Stimulated activated memory B cell treated with anti-CD40 and anti-IgM and Interleukin-4, amounts not matched to agents 10 μg/mL and 1 μg/mL and 100 μg/mL, for 72 hours (primary cell): ENCODE data around the gene TUBGCP2.

ENCODE experiments used
- ATAC-seq: fragments of 150-1000 bp; cut with Tn5 transposase; 2 replicates; pipeline ENCODE4 v1.10.0; 2021
- H3K27ac Mint-ChIP-seq: one replicate; pipeline ENCODE4 v1.8.0; 2022; ENCODE audit warnings: mild to moderate bottlenecking, mixed read lengths
- H3K27me3 Mint-ChIP-seq: one replicate; pipeline ENCODE4 v1.8.0; 2022; ENCODE audit warnings: mixed read lengths
- H3K36me3 Mint-ChIP-seq: one replicate; pipeline ENCODE4 v1.8.0; 2022; ENCODE audit warnings: mixed read lengths
- H3K4me1 Mint-ChIP-seq: one replicate; pipeline ENCODE4 v1.8.0; 2022; ENCODE audit warnings: mixed read lengths
- H3K4me3 Mint-ChIP-seq: one replicate; pipeline ENCODE4 v1.8.0; 2022; ENCODE audit warnings: mild to moderate bottlenecking, moderate library complexity, mixed read lengths
- H3K9me3 Mint-ChIP-seq: one replicate; pipeline ENCODE4 v1.8.0; 2022; ENCODE audit warnings: mixed read lengths

Gene TUBGCP2

GRCh38 chr10:133249975-133250754 is 58.5 kb downstream of the TUBGCP2 start:
- H3K27ac Mint-ChIP-seq: no peak overlapping the region
- no peak for ATAC-seq
- no peak overlapping the region for H3K4me3 Mint-ChIP-seq
- peaks cover 6% of the 10 kb centered on the region for H3K4me1 Mint-ChIP-seq
- no peaks in the 10 kb centered on the region for H3K36me3 Mint-ChIP-seq
- peaks cover 38% of the 10 kb centered on the region for H3K27me3 Mint-ChIP-seq
- H3K9me3 Mint-ChIP-seq: no peaks in the 10 kb centered on the region

- Mint-ChIP-seq H3K27me3 (peaks cover 38% of the 10 kb centered on the region), H3K4me1 (peaks cover 6% of the 10 kb centered on the region), H3K27ac (no peak overlapping the region), H3K36me3 (no peaks in the 10 kb centered on the region), H3K9me3 (no peaks in the 10 kb centered on the region), H3K4me3 (no peak overlapping the region)
- ATAC-seq: no peak
These were observed 59.4 kb downstream of the TUBGCP2 start for GRCh38 chr10:133249094-133249780.

DNA sequence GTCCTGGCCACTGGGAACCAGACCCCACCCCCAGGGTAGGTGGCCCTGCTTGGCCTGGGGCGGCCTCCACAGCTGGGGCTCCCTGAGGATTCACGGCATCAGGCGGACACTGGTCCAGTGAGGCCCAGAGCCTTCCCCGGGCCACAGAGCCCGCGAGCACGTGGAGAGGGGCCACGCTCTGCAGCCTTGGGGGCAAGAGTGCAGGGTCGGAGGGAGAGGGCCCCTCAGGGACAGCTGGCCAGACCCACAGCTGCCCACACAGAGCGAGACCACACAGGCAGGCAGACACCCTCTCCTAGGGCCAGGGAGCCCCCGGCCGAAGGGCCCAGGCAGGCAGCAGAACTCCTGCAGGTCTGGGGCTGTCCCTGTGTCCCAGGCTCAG is 60.3 kb downstream of the TUBGCP2 start:
- ATAC-seq: no peak
- H3K27ac Mint-ChIP-seq: no peak overlapping the region
- H3K27me3 Mint-ChIP-seq: peaks cover 38% of the 10 kb centered on the region
- no peaks in the 10 kb centered on the region for H3K9me3 Mint-ChIP-seq
- no peak overlapping the region for H3K4me3 Mint-ChIP-seq
- H3K4me1 Mint-ChIP-seq: peaks cover 6% of the 10 kb centered on the region
- H3K36me3 Mint-ChIP-seq: no peaks in the 10 kb centered on the region

GRCh38 chr10:133247681-133248333 is 60.9 kb downstream of the TUBGCP2 start:
- peaks cover 38% of the 10 kb centered on the region for H3K27me3 Mint-ChIP-seq
- H3K36me3 Mint-ChIP-seq: no peaks in the 10 kb centered on the region
- H3K4me3 Mint-ChIP-seq: no peak overlapping the region
- H3K4me1 Mint-ChIP-seq: peaks cover 11% of the 10 kb centered on the region
- ATAC-seq: no peak
- no peaks in the 10 kb centered on the region for H3K9me3 Mint-ChIP-seq
- no peak overlapping the region for H3K27ac Mint-ChIP-seq

- no peaks in the 10 kb centered on the region for H3K9me3 Mint-ChIP-seq
- H3K4me1 Mint-ChIP-seq: peaks cover 26% of the 10 kb centered on the region
- peaks cover 38% of the 10 kb centered on the region for H3K27me3 Mint-ChIP-seq
- ATAC-seq: no peak
- H3K4me3 Mint-ChIP-seq: no peak overlapping the region
- no peaks in the 10 kb centered on the region for H3K36me3 Mint-ChIP-seq
- no peak overlapping the region for H3K27ac Mint-ChIP-seq
These were observed 62.4 kb downstream of the TUBGCP2 start for GRCh38 chr10:133246236-133246626.

DNA sequence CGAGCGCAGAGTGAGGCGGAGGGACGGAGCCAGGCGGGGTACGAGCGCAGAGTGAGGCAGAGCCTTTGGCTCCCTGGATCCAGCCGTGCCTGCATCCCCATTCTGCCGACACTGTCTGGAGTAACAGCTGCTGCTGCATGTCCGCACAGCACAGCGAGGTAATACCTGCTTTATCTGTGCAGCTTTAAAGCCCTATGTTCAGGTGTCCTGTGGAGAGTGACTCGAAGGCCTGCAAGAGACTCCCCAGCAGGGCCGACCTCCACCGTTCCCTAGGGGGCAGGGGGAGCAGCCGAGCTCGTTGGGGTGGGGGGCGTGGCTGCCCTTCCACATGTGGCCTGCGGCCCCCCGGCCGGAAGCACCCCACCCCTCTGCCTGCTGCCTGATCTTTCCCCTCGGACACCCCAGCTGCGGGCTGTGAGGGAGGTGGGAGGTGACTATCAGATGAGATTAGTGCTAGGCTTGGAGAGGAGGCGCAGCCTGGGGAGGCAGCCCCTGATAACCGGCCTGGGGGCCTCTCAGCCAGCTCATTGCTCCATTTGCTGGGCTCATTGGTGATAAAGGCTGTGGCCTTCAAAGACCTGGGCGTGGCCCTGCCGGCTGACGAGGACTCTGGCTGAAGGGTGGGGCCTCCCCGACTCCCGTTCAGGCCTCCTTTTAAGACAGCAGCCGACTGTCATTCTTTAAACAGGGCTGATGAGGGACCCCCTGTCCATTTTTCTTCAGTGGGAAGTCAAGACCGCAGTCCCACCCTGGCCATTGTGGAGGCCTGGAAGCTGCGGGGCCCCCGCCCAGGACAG is 63.0 kb downstream of the TUBGCP2 start:
- Mint-ChIP-seq H3K9me3 (no peaks in the 10 kb centered on the region), H3K27ac (no peak overlapping the region), H3K4me1 (peaks cover 32% of the 10 kb centered on the region), H3K4me3 (no peak overlapping the region), H3K36me3 (no peaks in the 10 kb centered on the region), H3K27me3 (peaks cover 34% of the 10 kb centered on the region)
- no peak for ATAC-seq

- ATAC-seq: no peak
- Mint-ChIP-seq H3K36me3 (no peaks in the 10 kb centered on the region), H3K4me3 (no peak overlapping the region), H3K27me3 (peaks cover 28% of the 10 kb centered on the region), H3K4me1 (peaks cover 46% of the 10 kb centered on the region), H3K27ac (no peak overlapping the region), H3K9me3 (no peaks in the 10 kb centered on the region)
These were observed 65.1 kb downstream of the TUBGCP2 start for GRCh38 chr10:133243593-133243992.

DNA sequence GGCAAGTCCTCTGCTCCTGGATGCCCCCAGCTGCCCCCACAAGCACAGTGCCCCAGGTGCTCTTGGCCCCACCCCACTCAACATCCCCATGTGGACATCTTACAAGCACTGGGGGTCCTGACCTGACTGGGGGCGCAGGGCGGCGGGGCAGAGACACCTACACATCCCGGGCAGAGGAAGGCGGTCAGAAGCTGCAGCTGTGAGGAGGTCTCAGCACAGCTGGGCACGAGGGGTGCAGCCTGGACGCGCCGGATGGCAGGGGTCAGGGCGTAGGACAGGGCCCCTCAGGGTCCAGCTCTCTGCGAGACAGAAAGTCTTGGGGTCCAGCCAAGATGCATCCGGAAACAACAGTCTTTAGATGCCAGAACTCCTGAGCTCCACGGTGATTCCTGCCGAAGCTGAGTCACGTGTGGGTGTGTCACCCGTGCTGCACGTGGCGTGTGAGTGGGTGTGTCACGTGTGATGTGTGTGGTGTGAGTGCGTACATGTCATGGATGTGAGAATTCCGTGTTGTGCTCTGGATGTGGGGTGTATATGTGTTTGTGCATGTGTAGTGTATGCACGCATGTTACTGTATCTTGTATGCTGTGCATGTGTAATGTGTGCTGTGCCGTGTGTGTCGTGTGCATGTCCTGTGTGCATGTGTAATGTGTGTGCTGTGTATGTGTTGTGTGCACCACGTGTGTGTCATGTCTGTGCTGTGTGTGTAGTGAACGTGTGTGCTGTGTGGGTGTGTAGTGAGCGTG is 65.9 kb downstream of the TUBGCP2 start:
- H3K4me3 Mint-ChIP-seq: peak overlapping the region; percentile 45
- H3K4me1 Mint-ChIP-seq: peaks cover 46% of the 10 kb centered on the region
- no peak for ATAC-seq
- peaks cover 32% of the 10 kb centered on the region for H3K27me3 Mint-ChIP-seq
- H3K9me3 Mint-ChIP-seq: no peaks in the 10 kb centered on the region
- H3K27ac Mint-ChIP-seq: no peak overlapping the region
- no peaks in the 10 kb centered on the region for H3K36me3 Mint-ChIP-seq

GRCh38 chr10:133241501-133242205 is 67.0 kb downstream of the TUBGCP2 start:
- Mint-ChIP-seq H3K27ac (peak overlapping the region; percentile 6), H3K27me3 (peaks cover 30% of the 10 kb centered on the region), H3K4me1 (peaks cover 47% of the 10 kb centered on the region), H3K9me3 (no peaks in the 10 kb centered on the region), H3K36me3 (no peaks in the 10 kb centered on the region), H3K4me3 (peak overlapping the region; percentile 57)
- ATAC-seq: peak; percentile 54

- peaks cover 58% of the 10 kb centered on the region for H3K4me1 Mint-ChIP-seq
- peaks cover 42% of the 10 kb centered on the region for H3K27me3 Mint-ChIP-seq
- no peak for ATAC-seq
- H3K4me3 Mint-ChIP-seq: no peak overlapping the region
- H3K9me3 Mint-ChIP-seq: no peaks in the 10 kb centered on the region
- H3K27ac Mint-ChIP-seq: no peak overlapping the region
- H3K36me3 Mint-ChIP-seq: no peaks in the 10 kb centered on the region
These were observed 68.7 kb downstream of the TUBGCP2 start for GRCh38 chr10:133239990-133240389.

- no peak overlapping the region for H3K27ac Mint-ChIP-seq
- peaks cover 57% of the 10 kb centered on the region for H3K27me3 Mint-ChIP-seq
- H3K9me3 Mint-ChIP-seq: no peaks in the 10 kb centered on the region
- H3K4me1 Mint-ChIP-seq: peaks cover 60% of the 10 kb centered on the region
- no peaks in the 10 kb centered on the region for H3K36me3 Mint-ChIP-seq
- no peak for ATAC-seq
- H3K4me3 Mint-ChIP-seq: no peak overlapping the region
These were observed 70.2 kb downstream of the TUBGCP2 start for GRCh38 chr10:133238466-133238804.

DNA sequence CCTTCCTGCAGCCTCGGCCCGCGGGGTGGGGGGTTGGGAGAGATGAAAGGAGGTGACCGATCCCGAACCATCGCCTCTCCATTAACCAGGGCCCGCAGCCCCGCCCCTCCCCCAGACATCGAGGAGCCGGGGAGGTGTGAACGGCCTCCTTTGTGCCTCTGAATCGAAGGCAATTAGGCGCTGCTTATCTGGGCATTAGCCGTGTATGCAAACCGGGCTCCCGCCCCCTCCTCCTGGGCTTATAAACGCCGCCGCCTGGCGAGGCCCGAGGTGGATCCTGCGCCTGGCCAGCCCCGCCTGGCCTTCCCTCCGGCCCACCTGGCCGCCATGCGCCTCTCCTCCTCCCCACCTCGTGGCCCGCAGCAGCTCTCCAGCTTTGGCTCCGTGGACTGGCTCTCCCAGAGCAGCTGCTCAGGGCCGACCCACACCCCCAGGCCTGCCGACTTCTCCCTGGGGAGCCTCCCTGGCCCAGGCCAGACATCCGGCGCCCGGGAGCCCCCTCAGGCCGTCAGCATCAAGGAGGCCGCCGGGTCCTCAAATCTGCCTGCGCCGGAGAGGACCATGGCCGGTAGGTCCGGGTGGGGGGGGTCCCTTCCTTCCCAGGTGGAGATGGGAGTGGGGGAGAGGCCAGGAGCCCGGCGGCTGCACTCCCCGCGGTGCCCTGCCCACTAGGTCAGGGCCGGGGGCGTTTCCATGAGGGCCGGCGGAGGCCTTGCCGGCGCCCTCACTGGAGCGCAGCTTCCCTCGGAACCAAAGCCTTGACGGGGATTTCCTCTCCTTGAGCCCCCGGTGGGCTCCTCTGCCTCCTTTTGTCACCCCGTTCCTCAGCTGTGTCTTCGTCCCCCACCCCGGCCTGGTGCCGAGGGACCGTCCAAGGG is 70.8 kb downstream of the TUBGCP2 start, which contains the start of gene VENTX:
Gene VENTX, plus strand, starts transcription at position 268 of the 878 bp plus-strand sequence. Its CDS starts 60 bp downstream, at position 328.
- H3K9me3 Mint-ChIP-seq: no peaks in the 10 kb centered on the region
- H3K4me1 Mint-ChIP-seq: peaks cover 55% of the 10 kb centered on the region
- no peak within 1 kb of the TSS for H3K27ac Mint-ChIP-seq
- no peak for ATAC-seq
- H3K36me3 Mint-ChIP-seq: no peaks in the 10 kb centered on the region
- peaks cover 63% of the 10 kb centered on the region for H3K27me3 Mint-ChIP-seq
- H3K4me3 Mint-ChIP-seq: peak within 1 kb of the TSS; percentile 46

DNA sequence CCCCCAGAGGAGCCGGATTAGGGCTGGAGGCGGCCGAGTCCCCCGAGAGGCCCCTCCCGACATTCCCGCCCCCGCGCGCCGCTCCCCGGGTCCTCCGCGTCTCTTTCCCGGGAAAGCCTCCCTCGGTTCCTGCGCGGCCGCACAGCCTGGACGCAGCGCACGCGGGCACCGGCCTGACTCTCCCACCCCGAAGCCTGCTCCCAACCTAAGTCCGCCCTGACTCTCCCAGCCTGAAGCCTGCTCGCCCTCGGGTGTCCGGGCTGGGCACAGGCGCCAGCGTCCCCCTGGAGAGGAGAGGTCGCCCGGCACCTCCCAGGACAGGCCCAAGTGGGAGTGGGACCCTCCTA is 71.5 kb downstream of the TUBGCP2 start:
- H3K9me3 Mint-ChIP-seq: no peaks in the 10 kb centered on the region
- peaks cover 49% of the 10 kb centered on the region for H3K4me1 Mint-ChIP-seq
- H3K4me3 Mint-ChIP-seq: peak overlapping the region; percentile 46
- H3K27ac Mint-ChIP-seq: no peak overlapping the region
- no peaks in the 10 kb centered on the region for H3K36me3 Mint-ChIP-seq
- H3K27me3 Mint-ChIP-seq: peaks cover 69% of the 10 kb centered on the region
- no peak for ATAC-seq
